GM18909 (cell line): Measurements from ENCODE around the gene SPAG8.
A peak's percentile ranks its signal among the peaks of the same experiment; 100 is the strongest.

Source experiments
- ATAC-seq: cut with Tn5 transposase; IDR thresholded peaks from one replicate; pipeline ENCODE4 v1.9.1; 2021; ENCODE audit warnings: mild to moderate bottlenecking; ENCODE audit not compliant: unreplicated experiment, poor library complexity

The SPAG8 gene

DNA sequence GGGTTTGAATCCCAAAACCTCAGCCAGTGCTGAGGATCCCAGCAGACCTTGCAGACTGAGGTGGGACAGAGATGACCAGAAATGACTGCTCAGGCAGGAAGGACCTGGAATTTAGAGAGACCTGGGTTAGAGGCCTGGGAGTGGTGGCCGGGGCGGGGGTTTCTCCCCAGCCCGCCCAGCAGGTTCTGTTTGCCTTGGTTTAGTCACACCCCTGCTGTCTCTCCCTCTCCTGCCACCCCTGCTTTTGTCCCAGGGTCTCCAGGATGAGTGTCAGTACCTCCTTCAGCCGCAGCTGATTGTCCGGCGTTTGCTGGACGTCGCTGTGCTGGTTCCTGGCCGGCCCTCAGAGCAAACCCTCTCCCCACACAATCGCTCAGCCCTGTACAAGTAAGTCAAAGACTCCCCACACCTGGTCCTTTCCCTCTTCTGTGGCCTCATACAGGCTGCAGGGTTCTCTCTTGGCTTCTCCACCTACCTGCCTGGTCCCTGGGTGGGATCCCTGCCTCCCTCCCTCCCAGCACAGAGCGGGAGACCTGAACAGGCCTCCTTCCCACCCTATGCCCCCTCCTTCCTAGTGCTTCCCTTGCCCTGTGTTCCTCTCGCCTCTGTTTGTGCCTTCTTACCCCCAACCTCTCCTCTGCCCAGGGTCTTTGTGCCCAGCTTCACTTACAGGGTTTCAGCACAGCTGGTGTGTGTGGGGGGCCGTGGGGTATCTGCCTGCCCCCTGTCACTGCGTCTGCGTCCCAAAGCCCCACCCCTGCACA, 29.0 kb upstream of the SPAG8 start:
- ATAC-seq = no peak

DNA sequence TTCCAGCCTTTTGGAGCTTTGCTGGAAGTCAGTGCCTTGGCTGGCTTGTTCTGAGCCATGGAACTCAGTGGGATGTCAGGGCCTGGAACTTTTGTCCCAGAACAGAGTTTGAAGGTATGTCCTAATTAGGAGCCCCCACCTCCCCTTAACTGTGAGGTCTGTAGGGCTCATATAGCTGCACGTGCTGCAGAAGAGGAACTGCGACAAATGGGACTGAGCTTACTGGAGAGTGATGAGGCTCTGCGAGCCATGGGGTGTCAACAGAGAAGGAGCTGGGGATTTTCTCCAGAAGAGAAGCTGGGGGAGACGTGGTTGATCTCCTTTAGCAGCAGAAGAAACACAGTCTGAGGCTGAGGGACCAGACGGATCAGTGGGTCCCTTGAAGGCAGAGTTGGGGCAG, 27.9 kb upstream of the SPAG8 start:
- no peak for ATAC-seq

DNA sequence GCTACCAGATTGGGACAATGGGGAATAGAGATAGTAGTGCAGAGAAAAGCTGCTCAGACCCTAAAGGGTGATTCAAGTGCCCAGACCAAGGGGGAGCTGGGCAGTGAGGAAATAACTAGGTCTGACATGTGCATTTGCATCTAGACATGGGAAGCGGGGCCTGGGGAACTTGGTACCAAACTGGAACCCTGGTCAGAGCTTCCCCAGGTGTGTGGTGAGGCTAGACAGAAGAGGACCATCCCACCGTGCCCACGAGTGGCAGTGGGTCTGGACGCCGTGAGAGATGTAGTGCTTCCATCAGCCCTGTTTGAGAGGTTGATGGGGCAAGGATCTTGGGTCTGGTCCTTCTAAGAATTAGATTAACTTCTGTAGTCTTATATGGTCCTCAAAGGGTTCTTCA, 24.5 kb upstream of the SPAG8 start:
- no peak for ATAC-seq

DNA sequence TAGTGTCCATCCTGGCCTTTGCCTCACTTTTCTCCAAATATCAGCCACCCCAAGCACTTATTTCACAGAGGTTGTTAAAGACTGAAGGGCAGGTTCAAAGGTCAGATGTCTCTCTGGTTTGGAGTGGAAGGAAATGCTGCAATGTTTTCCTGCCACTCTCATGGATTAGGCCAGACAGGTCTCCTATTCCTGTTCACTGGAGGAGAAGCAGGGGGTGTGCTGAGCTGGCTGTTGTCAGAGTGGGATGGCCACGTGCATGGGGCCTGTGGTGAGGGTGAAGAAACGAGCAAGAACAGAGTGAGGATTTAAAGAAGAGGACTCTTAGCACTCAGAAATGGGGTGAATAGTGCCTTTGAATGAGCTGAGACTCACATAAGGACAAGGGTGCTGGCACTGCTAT, 23.7 kb upstream of the SPAG8 start:
- ATAC-seq = no peak

DNA sequence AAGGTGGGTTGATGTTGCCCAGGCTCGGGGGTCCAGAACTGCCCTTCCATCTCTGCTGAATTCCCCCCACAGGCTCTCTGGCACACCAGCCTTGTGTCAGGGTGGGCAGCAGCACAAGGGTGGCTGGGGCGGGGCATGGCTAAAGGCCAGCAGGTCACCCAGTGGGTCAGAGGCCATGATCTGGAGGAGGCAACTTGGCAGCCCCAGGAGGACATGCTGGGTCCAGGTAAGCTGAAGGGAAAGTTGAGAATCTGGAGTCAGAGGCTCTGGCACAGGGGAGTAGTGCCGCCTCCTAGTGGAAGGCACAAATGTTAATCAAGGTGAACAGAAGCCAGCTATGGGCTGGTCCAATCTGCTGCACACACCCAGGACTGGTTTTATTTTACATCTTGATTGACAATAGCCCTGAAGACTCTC, 23.2 kb upstream of the SPAG8 start:
- no peak for ATAC-seq

DNA sequence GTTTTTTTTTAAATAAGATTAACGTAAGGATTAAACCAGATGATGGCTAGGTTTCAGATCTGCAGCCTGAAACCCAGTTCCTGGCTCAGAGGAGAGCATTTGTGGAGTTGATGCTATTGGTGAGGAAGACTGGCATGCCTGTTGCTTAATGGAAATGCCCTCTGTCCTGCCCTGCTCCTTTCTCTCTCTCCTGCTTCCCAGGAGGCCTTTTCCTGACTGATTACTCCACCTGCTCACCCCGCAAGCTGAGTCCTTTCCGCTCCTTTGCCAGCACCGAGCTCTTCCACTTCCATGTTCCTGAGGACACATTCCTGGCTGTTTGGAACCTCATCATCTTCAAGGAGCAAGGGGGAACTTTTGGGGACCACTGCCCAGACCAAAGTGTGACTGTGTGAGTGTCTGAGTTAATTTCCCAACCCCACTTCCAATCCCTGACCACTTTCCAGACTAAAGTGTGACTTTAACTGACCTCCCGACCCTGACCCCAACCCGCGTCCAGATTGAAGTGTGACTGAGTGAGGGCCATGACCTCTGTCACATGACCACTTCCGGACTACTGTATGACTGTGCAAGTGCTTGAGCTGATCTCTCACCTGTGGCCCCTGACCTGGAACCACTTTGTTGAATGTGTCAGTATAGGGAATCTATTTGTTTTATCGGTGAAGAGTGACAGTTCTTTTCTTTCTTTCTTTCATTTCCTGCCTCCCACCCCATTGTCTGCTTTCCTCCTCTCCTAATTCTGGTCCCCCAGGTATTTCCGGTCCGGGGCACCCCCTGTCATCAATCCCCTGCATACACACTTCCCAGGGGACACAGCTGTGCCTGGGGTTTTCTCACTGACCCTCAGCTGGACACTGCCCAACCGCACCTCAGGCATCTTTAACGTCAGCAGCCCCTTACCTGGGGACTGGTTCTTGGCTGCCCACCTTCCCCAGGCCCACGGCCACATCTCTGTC, 22.5 kb upstream of the SPAG8 start:
- ATAC-seq = no peak

DNA sequence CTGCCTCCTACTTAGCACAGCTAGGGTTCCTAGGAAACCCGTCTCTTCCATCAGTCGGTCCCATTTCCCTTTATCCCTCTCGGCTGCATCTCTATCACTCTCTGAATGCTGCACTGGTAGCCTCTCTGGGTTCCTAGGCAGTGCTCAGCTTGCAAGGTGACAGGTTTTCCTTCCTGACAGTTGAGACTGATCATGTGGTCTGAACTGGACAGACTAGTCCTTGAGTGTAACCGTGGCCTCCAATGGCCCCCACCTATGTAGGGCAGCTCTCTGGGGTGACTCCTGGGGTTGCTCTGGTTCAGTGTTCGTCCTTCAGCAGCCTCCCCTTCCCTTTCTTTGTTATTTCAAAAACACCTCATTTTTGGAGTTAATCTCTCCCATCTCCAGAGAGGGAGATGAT, 20.8 kb upstream of the SPAG8 start:
- no peak for ATAC-seq

DNA sequence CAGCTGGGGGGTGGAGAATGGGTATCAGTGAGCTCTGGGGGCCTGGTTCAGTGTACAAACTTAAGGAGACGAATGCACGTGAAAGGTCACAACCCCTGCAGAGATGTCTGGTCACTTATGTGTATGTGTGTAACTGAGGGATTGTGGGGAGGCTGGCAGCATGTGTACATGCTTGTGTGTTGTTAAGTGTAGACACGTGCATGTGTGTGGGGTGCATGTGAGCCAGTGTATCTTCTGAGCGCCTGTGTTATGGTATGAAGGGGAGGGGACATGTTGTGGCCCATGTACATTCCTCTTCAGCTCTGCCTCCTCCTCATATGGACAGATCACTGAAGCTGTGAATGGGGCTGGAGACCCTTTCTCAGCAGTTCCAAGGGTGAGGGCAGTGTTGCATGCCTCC, 19.0 kb upstream of the SPAG8 start:
- no peak for ATAC-seq

DNA sequence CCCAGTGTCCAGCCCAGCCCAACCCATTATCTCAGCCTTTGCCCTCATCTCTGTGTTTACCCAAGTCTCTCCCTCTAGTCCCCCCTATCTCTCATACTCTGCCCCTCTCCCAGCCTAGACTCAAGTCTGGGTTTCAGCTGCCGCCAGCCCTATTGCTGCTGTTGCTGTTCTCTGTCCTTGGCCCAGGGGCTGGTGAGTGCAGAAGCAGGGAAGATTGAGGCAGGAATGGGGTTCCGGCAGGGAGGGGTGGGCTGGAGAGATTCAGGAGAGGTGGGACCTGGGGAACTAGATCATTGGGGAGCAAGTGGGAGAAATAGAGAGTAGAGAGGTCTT, 17.7 kb upstream of the SPAG8 start:
- ATAC-seq = no peak

DNA sequence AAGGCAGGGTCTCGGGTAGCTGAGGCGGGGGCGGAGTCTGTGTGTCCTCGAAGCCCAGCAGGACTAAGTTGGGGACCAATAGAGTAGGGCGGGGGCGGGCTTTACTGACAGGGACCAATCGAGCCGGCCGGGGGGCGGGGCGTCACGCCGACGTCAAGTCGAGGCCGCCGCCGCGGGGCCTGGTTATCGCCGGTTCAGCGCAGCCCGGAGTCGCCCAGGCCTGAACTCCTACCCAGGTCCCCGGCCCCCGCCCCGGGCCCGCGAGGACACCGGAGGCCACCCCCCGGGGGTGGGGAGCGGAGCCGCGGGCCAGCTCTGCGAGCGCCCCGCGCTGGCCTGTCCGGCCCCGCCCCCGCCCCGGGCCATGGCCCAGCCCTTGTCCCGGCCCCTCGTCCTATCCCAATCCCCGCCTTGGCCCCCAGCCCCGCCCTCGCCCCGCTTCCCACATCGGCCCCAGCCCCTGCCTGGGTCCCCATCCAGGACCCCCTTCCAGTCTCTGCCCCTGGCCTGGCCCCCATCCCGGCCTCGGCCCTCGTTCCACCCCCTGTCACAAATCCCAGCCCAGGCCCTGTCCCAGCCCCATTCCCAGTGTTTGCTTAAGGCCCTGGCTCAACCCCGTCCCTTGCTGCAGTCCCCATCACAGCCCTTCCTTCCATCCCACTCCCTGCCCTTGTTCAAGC, 17.2 kb upstream of the SPAG8 start, which contains the start of gene TMEM8B:
TSS of gene TMEM8B (plus strand) at position 145 of the 680 bp plus-strand sequence. CDS start at position 365, 220 bp downstream.
- peak; percentile 82 for ATAC-seq

DNA sequence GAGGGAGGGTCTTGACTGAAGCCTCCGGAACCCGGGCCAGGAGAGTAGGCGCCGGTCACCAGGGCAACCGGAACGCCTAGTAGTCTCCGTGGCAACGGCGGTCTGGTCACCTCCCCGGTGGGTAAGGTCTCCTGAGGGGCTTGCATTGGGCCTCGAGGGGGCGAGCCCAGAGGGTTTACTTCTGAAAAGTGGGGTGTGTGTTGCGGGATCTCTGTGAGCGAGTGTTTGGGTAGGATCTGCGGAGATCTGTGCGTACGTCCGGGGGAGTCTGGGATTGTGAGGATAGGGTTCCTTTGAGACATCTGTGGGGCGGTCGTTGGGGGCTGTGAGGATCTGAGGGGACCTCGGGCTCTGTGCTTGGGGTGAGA, 16.6 kb upstream of the SPAG8 start, which contains the start of gene FAM221B:
TSS of gene FAM221B (minus strand) at position 17 of the 368 bp plus-strand sequence. CDS start 2,571 bp downstream, outside the sequence.
- ATAC-seq = peak; percentile 8

DNA sequence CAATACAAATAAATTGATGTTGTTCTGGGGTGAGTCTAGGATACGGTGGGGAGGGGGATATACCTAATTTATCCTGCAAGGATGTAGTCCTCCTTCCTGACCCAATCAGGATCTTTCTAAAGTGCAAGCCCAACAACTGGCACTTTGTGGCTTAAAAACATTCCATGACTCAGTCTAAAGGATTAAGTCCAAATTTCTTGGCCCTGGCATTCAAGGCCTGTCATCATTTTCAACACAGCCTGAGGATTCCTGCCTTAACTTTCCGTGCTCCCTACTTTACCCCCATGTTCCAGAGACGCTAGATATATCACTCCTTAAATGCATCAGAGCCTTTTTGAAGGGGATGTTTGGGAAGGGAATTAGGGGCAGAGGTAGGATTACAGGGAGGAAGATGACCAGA, 15.4 kb upstream of the SPAG8 start:
- no peak for ATAC-seq

DNA sequence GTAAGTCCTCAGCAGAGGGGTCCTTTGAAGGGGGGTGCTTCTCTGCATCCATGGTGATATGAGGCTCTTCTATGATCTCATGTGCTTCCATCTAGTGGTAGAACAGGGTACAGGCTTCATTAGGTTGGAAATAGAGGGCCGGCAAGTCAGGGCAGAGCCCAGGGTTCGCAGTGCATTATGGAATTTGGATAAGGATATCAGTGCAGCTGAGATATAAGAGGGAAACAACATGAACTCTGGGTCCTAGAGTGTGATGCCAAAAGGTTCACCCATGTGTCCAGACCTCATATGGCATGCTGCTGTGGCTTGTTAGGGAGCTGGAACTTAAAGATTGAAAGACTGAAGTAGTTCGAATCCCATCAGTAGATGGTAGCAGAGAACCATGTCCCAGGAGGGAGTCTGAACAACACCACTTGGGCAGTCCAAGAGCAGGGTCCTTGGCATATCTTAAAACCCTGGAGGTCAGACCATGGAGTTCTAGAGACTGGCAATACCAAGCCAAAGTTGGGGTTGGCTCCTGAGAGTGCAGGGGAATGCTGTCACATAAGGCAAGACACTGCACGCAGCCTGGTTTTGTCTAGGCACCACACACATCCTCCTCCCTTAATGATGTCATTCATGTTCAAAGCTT, 14.1 kb upstream of the SPAG8 start:
- peak; percentile 51 for ATAC-seq

DNA sequence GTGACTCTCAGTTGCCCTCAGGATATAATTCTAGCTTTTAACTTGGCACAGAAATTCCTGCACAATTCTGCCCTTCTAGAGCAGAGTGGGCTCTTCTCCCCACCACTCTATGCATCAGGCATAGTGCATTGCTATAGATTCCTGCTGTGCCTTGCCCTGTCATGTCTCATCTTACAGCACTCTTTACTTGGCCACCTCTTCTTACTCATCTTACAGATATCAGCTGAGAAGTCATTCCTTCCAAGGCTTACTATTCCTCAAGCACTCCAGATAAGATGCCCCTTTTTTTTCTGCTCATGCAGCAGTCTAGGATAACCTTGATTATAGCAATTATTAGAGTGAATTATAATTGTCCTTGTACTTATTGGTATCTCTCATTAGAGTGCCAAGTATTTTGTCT, 10.9 kb upstream of the SPAG8 start:
- ATAC-seq = no peak

DNA sequence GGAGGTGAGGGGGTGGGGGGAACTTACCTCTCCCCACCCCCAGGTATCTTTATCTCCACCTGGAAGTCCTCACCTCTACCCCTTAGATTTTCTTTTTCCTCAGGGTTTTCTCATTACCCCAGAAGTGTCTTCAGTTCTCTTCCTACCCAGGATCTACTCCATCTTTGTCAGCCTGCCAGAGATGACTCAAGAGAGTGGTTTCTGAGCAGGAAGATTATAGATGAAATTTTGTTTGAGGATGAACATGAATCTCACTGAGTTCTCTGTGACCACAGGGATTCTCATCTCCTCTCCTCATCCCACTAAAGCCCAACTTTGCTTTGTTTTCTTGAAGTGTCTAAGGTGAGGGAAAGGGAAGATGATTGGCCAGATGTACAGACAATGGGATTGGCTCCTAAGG, 8.0 kb upstream of the SPAG8 start:
- ATAC-seq = no peak

DNA sequence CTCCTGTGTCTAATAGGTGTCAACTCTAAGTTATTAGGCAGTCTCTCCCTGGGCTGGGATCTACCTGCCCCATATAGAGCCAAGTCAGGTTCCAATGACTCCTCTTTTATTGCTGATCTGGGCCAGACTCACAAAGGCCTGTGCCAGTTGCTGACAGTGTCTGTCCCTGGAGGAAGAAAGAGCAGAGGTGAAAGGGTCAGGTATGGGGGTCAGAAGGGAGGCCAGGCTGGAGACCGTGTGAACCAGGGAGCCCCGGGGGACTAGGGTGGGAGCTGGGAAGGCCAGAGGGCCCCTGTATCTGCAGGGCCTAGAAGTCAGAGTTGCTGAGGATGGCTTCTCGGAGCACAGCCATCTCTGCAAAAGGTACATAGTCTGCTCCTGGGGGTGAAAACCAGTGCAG, 6.3 kb upstream of the SPAG8 start:
- no peak for ATAC-seq

DNA sequence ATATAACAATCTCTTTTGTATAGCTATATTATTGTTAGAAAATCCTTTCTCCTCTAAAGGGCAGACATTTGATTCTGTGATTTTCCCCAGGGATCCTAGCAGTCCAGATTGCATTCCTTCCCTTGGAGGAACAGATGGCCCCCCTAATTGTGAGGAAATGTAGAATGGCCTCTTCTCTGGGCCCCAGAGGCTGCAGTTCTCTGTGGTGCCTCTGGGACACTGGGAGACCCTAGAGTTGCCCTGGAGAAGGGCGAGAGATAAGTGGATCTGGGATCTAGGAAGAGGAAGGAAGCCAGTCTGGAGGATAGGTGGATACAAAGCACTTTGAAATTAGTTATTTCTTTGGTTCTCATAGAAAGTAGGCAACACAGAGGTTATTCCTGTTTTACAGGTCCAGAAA, 4.6 kb upstream of the SPAG8 start:
- no peak for ATAC-seq

DNA sequence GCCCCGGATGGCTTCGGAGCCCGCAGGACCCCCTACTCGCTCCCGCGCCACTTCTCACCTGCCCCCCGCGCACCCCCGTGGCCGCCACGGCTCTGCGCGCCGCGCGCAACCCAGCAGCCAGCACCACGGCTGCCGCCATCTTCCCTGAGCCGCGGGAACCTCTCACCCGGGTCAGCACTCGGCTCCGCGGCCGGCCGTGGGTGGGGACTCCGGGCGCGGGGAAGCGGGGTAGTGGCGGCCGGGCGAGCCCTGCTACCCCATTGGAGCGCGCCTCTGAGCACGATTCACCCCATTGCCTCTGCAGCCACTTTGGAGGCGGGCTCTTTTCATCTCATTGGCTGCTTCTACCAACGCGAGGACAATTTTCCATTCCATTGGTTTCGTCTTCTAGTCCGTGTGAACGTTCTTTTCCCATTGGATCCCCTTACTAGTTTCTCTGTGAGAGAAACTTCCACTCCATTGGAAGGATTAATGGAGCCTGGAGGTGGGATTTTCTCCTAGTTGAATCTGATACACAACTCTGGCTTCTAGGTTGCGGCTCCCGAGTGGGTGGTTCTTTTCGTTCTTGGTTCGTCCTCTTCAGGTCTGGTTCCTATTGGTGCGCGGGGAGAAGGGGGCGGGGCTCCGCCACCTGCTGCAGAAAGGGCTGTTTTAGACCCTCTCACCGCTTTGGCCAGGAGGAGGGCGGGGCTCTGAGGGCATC, 2.9 kb upstream of the SPAG8 start, which contains the start of gene HINT2:
TSS of gene HINT2 (minus strand) at position 202 of the 703 bp plus-strand sequence. CDS start at position 139, 63 bp downstream.
- ATAC-seq = peak; percentile 78

DNA sequence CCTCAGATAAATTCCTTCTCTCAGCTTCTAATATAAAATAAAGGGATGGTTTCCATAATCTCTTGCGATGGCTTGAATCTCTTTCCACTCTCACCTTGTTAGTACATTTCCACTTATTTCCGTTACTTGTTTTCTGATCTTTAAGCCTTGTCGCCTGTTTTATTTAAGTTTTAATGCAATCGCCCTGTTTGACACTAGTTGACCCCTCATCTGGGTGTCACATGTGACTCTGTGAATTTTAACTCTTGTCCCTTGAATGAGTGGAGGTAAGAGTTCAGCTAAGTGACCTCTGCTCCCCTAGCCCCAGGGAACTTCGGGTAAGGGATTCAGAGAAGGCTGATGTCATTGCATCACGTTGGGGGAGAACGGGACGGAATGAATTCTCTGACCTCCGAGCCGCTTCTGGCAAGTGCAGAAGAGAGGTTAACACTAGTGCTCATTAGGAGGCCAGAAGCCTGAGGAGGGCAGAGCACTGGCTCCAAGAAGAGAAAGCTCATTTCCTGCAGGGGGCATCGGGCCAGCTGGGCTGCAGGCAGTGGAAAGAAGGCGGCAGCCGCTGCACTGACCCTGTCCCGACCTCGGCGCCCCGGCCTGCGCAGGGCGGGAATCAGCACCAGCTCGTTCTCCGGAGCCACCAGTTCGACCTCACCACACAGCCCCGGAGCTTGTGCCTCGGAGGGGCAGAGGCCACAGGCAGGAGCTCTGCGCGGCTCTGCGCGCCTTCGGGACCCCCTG, 2.2 kb upstream of the SPAG8 start:
- peak; percentile 21 for ATAC-seq
